GM19395 (cell line): ENCODE measurements around the gene SMAD3.
A peak's percentile ranks its signal among the peaks of the same experiment; 100 is the strongest.

Source experiments
- ATAC-seq: cut with Tn5 transposase; IDR thresholded peaks from one replicate; pipeline ENCODE4 v1.9.1; 2021; ENCODE audit warnings: mild to moderate bottlenecking, moderate library complexity; ENCODE audit not compliant: unreplicated experiment

SMAD3 gene

GRCh38 chr15:67080118-67080899, 14.9 kb downstream of the SMAD3 start:
- ATAC-seq = no peak

GRCh38 chr15:67080900-67081431, 15.6 kb downstream of the SMAD3 start:
- ATAC-seq = peak; percentile 42

DNA sequence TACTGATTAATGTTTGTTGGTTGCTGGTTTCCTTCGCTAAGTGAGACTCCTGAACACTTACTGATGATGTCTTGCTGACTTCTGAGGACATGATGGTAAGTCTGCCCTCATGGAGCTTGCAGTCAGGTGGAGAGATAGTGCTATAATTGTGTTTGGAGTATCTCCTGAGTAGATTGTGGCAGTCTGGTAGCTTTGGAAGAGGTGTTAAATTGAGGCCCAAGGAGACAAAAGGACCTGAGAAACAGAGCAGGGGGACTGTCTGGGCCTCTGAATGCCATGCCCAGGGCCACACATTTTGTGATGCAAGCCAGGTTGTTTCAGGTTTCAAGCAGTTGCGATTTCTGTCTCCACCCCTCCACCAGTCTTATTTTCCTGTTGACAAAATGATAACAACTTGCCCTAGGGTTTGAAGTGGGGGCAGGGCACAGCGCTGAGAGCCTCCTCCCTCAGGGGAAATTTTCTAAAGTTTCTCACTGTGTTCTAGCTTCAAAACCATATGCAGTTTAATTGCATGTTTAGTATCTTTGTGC, 16.7 kb downstream of the SMAD3 start:
- no peak for ATAC-seq

DNA sequence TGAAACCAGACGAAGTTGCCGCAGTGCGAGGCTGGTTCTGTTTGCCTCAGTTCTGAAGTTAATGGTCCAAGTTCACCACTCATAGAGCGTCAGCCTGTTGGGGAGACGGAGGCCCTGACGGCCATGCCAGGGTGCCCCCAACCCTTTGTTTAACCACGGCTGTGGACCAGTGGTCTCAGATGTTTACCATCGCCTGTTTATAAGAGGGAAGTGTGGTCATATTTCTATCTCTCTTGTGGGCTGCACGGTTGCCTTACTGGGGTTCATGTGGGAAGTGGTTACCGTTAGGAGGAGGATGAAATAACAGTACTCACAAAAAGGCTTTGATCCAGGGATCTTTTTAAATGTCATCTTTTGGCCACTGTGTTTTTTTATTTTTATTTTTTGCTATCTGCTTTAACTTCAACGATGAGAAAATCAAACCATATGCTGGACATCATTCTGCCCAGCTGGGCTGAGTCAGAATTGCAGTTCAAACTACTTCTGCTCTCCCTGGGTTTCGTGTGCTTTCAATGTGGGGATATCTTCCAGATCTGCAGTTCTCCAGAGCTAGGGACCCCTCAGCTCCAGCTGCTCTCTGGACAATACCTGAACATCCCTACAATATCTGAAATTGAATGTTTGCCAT, 17.8 kb downstream of the SMAD3 start:
- no peak for ATAC-seq

DNA sequence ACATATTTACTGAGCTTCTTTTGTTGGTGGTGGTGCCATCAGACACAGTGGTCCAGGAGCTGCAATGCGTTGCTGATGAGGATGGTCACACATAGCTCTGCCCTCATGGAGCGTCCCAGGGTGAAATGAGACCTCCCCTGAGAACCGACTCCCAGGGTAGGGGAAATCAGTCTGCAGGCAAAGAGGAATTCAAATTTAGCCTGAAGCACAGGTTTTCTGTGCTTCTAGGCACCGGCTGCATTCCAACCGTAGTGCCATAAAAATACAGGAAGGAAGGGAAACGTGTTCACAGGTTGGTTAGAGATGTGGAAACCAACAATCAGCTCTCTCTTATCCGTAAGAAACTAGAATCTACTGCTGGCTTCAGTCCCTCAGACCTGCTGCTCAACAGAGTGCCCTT, 19.2 kb downstream of the SMAD3 start:
- ATAC-seq = no peak

DNA sequence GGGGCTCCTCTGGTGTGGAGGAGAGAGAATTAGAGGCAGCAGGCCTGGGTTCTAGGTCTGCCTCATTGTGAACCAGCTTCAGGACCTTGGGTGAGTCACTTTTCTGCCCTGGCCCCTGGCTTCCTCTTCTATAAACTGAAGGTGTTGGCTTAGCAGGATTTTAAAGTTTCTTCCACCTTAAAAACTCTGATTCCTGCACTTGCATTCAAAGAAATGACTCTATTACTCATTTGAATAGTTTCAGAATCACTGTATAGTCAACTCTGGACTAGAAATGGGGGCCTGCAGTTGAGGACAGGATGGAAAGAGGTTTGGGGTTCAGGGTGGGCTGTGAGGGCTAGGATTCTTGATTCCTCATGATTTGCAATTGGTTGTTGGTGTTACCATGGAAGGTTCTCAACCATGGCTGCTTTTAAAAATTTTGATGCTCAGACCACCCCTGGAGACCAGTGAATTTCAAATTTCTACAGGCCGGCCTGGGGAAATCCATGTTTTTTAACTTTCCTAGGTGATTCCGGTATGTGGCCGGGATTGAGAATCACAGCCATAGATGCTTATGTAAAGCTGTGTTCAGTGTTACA, 19.9 kb downstream of the SMAD3 start:
- peak; percentile 39 for ATAC-seq

- ATAC-seq = peak; percentile 51
These were observed 20.6 kb downstream of the SMAD3 start for GRCh38 chr15:67085818-67086636.

- no peak for ATAC-seq
These were observed 21.2 kb downstream of the SMAD3 start for GRCh38 chr15:67086637-67086914.

- no peak for ATAC-seq
These were observed 22.2 kb downstream of the SMAD3 start for GRCh38 chr15:67087507-67088172.

DNA sequence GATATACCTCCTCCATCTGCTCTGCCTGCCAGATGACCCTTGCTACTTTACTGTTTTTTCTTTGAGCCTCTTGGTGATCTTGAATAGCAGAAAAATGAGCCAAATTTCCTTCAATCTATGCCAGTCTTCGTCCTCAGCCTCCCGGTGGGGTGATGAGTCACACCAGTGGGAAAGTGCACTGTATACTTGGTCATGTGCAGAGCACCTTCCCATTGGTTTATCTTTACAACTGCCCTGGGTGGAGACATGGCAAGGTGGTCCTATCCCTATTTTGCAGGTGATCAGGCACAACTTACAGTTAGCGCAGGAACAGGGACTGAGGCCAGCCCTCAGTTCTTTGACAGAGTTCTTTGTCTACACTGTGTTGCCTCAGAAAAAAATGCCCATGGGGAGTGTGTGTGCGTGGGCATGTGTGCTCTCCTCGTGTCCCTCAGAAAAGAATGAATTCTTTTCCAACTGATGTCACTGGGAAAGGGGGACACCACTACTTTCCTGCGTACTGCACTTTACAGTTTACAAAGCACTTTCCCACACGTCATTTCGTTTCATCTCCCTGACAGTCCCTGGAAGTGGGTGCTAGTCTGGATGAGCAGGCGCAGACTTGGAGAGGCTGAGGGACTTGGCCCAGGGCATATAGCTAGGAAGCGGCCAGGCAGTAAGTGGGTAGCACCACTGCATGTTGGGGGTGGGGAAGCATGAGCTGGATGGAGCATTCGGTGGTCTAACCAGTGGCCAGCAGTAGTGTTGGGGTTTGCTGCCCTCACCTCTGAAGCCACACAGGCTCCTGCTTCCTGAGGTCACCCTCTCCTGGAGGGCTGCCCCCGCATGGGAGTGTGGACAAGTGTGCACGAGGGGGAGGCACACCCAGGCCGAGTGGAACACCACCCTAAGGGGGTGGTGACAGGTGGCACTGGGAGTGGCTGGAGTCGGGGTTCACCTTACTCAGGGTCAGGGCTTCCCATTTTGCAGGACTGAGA, 24.1 kb downstream of the SMAD3 start:
- ATAC-seq = no peak

DNA sequence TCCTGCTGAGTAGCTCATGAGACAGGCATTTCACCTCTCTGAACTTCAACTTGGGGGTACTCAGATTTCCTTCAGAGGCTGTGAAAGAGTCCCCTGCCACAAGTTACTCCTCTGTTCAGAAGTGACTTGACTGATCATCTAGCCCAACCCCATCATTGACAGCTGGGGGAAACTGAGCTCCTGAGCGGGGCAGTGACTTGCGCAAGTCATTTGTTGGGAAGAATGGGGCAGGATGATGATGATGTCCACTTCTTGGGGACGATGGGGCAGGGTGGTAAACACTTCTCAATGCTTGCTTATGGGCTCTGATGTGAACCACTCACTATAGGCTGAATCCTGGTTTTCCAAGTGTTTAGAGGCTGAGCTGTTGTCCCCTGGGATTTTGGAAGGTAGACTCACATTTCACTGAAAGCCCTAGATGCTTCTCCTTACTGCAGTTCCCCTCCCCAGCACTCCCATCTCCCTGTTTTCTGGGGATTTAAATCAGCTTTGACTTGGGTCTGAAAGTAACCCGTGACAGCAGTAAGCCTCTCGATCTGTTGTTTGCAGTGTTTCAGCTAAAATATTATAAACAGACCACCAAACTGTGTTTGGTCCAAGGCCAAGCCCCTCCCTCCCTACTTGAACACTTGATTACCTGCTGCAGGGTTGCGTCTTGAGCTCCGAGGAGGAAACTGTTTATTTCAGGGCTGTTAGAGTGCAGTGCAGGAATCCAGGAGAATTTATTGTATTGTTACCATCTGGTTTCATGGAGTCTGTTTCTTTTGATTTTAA, 25.1 kb downstream of the SMAD3 start:
- ATAC-seq = no peak

GRCh38 chr15:67091071-67091979, 25.9 kb downstream of the SMAD3 start:
- ATAC-seq = peak; percentile 77

DNA sequence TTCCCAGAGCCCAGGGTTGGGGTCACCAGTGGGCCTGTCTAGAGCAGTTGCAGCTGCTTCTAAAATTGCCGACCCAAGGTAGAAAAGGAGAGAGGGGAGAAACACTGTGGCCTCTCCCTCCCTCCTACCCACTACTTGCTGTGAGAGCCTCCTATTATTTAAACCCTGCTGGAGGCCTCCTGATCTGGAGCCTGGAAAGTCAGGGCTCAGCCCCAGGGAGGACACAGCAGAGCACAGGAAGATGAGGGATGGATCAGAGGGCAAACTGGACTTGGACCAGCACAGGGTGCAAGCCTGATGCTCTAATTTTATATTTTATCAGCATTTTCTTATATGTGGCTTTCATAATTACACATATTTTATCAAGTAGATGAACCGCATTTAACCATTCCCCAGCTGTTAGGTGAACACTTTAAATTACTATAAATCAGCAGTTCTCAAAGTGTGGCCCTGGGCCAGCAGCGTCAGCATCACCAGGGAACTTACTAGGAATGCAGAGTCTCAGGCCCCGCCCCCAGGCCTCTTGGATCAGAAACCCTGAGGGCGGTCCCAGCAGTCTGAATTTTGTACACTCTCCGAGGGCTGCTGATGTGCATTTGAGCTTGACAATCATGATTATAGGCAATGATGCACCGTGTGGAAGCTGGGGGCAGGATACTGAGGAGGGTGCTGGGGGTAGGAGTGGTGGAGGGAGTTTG, 26.7 kb downstream of the SMAD3 start:
- ATAC-seq = no peak

DNA sequence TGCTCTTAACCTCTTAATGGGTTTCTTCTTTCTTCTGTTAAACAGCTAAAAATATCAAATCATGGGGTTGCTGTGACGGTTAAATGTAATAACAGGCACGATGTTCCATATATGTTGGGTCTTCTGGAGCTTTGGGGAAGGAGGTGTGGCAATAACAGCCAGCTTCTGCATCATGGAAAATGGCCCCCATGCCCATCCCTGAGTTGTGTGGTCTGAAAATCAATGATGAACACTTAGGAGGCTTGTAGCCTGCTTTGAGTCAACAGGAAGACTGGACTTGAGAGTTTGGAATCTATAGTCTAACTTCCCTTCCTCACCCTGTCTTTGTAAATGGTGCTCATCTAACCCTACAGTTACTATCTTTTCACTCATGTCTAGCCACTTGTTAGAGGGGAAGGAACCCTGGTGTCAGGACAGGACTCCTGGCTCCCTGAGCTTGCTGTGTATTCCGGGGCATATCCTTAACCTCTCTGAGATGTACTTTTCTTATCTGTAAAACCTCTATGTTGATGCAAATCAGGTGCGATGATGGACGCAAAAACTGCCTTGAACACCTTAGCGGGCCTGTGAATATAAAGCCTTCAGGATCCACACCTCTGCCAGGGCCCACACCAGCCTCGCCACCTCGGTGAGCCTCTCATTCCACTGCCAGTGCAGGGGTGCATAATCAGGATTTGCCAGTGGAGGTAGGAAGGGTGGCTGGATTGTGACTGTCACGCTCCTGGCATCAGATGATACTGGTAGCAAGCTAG, 27.5 kb downstream of the SMAD3 start:
- no peak for ATAC-seq

- no peak for ATAC-seq
These were observed 28.1 kb downstream of the SMAD3 start for GRCh38 chr15:67093504-67093862.
